Left renal cortex interstitium (tissue), 4 donors: ENCODE measurements around the gene FAM161B. TPM values are rescaled to one million over a fixed set of nuclear protein-coding genes. Genes with fewer than 3 reads are reported as not detected.
"Not testable (repeated sequence)": the region's sequence is repeated elsewhere in the genome, so short reads cannot be mapped to it uniquely, and the experiment has no call there.

Experiments
- DNase-seq, 4 donors: peaks; one replicate each; pipeline ENCODE4 v3.0.0-alpha.2; 2013; ENCODE audit warnings: low read depth in 4 of 4, low spot score in 2 of 4, missing footprints in 1 of 4
- polyA plus RNA-seq, 4 donors: library from polyadenylated mRNA; unstranded; fragments of 120-200 nt; gene quantifications; one replicate each; pipeline ENCODE4 v1.2.1, GENCODE V29; 2013; ENCODE audit not compliant: insufficient read length in 4 of 4

The FAM161B gene
- polyA plus RNA-seq, 4 donors = 12.1 to 16.2 (median 14.3) TPM

DNA sequence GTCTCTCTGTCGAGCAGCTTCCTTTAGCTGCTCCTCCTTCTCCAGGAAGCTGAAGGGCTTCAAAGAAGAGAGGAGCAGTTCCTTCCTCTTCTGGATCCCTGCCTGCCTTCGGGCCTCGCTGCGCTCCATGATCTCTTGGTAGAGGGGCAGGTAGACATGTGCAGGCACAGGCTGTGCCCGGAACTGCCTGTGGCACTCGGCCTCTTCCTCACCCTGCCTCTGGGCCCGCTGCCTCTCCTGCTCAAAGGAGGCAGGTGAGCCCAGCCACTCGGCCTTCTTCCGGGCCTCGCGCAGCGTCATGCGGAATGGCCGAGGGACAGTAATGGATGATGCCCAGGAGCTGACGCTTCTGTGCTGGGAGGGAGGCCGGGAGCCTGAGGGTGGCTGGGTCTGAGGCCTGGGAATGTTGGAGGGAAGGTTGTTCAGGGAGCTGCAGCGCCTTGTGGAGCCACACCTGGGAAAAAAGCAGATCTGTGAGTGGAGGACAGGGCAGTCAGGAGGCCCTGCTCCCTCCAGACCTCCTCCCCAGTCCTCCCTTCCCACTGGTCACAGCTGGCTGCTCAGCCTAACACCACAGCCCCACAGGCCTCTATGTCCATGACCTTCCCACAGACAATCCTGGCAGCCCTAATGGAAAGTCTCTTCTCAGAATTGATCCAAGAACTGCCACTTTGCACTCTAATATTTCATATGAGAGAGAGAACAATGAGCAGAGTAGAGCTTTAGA lies 5.3 kb downstream of the FAM161B start:
- no peak for DNase-seq

DNA sequence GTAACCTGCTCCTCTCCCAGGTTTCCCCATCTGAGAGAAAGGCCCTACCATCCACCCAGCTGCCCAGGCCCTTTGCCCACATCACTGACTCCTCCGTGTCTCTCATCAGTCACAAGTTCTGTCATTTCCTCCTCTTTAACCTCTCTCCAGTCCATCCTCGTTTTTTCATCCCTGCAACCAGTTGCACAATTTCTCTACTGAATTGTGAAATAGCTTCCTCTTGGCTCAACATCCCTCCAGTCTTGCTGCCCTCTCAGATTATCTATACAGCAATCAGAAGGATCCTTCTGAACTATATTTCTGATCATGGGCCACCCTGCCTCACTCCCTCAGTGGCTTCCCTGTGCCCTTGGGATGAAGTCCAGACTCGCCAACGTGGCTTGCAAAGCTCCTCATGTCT lies 6.8 kb downstream of the FAM161B start:
- no peak for DNase-seq

DNA sequence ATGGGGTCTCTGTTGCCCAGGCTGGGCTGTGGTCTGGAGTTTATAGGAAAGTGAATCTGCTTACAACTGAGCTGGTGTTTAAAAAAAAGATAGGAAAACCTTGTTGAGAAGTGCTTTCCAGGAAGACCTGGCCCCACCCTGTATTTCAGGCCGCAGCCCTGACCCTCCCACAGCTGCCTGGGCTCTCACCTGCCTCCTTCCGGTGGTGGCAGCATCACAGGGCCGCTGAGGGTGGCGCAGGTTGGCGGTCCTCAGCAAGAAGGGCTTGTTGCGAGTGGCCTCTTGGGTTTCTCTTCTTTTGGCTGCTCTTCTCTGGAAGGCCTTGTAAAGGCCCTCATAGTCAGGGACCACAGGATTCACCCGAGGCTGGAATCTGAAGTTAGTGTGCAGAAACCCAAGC lies 7.7 kb downstream of the FAM161B start:
- no peak for DNase-seq

DNA sequence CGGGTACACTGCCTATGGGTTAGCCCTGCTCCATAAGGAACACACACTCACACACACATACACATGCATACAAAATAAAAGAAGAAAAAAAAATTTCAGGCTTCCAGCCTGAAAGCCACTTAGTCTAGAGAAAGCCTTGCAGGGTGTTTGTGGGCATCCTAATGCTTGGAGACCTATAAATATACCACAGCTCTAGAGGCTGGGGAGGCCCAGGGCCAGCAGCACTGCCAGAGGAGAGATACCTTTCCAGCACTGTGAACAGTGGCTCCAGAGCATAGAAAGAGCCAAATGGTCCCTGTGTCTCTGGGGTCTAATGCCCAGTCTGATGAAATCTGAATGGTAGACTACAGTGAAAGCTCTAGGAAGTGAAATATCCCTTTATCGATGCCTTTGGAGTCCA lies 12.9 kb downstream of the FAM161B start:
- no peak for DNase-seq

DNA sequence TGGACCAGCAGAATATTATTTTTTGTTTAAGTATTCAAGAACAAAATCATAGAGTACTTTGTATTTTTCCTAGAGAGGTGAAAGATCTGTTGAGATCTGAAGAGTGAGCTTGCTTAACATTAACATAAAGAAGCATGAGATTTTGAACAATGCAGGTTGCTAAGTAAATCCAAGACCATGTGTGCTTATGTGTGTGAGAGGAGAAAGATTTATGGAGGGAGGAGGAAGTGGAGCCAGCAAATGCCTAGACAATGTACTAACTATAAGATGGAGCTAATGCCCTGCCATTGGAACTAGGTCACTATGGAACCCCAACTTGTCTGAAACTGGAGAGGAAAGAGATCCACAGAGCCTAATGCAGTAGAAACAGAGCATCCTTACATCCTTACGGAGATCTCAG lies 13.3 kb downstream of the FAM161B start:
- DNase-seq = no peak

DNA sequence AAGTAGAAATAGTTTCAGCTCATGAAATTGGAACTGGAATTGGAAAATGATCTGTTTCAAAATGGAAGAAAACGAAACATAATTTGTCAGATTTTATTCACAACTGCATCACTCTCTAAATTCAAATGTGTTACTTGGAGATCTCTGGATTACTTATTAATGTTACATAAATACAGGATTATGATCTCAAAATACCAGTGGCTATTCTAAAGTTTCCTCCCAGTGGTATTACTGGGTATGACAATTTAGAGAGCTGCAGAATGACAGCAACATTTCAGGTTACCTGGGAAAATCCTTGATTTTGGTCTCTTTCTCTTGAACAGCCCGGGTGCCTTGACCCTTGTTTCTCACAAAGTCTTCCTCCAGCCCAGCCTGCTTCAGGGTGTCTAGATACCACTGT lies 14.2 kb downstream of the FAM161B start:
- DNase-seq = no peak

DNA sequence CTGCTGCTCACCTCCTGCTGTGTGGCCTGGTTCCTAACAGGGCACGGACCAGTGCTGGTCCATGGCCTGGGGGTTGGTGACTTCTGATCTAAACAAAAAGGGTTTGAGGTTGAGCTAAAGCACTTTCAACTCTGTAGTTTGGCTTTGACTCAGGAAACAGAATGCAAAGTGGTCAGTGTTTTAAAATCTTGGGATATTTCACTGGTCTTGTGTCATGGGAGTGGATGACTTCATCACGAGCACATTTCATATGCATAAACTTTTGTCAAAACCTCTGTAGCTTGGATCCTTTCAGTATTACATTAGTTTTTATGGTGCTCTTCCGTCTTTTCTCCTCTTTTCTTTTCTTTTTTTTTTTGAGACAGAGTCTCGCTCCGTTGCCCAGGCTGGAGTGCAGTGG lies 25.6 kb downstream of the FAM161B start:
- no peak for DNase-seq

DNA sequence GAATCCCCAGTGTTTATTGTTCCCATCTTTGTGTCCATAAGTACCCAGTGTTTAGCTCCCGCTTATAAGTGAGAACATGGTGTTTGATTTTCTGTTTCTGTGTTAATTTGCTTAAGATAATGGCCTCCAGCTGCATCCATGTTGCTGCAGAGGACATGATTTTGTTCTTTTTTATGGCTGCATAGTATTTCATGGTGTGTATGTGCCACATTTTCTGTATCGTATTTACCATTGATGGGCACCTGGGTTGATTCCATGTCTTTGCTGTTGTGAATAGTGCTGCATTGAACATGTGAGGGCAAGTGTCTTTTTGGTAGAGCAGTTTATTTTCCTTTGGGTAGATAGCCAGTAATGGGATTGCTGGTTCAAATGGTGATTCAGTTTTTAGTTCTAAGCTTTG lies 30.4 kb downstream of the FAM161B start:
- DNase-seq = not testable (repeated sequence)

DNA sequence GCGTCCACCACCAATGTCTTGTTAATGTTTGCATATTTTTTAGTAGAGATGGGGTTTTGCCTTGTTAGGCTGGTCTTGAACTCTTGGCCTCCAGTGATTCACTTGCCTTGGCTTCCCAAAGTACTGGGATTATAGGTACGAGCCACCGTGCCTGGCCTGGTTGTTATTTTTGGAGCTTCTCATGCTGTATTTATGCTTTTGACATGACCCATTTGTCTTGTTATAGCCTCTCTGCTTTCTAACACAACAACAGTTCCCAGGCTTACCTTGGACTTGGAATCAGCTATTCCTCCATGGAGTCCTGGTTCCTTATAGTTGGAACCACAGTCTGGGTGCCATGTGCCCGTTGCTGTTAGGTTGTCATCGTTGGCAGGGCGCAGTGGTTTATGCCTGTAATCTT lies 33.6 kb downstream of the FAM161B start:
- DNase-seq = no peak

DNA sequence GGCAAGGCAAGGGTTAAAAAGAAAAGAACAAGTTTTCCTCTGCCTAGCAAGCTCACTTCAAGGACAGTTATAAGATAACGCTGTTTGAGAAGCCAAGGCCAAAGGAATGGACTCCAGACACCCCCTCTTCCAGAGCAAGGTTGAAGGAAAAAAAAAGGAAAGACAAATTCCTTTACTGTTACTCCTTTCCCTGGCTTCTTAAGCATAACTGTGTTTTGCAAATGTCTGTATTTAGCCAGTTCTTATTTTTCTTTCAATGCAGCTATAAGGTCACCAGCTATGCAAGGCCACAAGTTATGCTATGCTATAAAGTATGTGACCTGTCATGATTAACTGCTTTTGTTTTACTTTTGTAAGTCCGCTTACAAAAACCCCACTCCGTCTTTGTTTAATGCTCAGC lies 36.6 kb downstream of the FAM161B start:
- DNase-seq = no peak

DNA sequence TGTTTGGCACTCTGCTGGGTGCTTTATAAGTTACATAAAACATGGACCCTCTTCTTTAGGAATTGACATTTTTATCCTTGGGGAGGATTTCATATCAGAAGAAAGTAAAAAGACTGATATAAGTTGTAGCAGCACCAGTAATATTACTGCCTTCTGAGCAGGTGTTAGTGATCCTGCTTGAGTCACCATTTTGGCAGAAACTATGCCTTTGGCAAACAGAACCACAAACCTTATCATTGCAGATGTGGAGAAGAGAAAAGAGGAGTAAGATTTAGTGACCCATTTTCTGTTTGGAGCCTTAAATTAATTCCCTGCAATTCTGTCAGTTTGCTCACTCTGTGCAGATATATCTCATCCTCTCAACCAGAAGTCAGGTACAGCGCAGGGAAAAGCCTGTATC lies 40.2 kb downstream of the FAM161B start:
- no peak for DNase-seq

DNA sequence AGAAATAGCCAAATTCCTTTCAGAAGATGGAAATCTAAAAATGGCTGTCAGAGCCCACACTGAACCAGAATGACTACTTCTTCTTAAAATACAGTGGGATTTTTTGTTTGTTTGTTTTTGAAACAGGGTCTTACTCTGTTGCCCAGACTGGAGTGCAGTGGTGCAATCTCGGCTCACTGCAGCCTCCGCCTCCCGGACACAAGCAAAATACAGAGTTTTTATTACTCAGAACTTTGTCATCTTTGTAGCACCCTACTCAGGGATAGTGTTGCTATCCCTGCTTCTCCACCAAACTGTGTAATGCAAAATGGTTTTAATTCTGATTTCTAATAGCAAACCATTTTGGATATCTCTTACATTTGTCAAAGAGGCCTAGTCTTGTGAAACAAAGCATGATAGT lies 46.9 kb downstream of the FAM161B start:
- DNase-seq = no peak

DNA sequence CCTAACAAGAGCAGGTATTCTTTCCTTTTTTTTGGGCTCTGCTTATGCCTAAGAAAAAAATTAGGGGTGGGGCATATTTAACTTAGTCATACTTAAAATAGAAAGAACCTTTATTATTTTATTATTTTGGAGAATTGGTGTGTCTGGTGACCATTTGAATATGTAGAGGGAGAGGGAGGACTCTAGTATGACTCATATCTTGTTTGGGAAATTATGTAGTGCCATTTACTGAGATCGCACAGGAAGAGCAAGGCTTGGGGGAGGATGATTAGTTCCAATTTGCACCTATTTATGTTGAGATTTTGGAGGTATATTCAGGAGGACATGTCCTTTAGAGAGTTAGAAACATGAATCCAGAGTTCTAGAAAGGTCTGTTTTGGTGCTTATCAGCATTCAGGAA lies 53.4 kb downstream of the FAM161B start:
- no peak for DNase-seq

DNA sequence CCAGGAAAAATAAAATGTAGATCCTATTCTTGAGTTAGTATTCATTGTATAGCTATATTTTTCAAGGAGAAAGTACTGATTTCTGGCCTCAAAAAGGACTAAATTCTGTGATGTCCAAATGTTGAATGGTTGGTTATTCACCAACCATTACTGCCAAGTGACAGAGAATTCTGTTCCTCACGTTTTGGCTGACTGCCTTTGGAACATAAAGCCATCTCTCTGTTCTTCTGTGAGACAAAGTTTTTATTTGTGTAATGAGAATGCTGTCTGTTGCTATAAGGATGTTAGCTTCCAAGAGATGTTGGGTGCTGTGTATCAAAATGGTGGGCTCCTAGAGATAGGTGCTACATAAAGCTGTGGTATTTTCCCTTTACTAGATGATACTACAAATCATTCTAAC lies 54.0 kb downstream of the FAM161B start:
- no peak for DNase-seq

DNA sequence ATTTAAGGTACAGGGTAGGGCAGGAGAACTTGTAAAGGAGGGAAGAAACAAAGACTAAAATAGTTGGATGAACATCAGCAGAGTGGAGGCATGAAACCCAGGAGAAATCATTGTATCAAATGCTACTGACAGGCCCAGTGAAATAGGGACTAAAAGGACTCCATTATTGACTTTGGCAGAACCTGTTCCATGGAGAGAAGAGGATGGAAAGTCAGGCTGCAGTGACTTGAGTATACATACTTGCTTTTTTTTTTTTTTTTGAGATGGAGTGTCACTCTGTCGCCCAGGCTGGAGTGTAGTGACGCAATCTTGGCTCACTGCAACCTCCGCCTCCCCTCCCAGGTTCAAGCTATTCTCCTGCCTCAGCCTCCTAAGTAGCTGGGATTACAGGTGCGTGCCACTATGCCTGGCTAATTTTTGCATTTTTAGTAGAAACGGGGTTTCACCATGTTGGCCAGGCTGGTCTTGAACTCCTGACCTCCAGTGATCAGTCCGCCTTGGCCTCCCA lies 55.7 kb downstream of the FAM161B start:
- not testable (repeated sequence) for DNase-seq

DNA sequence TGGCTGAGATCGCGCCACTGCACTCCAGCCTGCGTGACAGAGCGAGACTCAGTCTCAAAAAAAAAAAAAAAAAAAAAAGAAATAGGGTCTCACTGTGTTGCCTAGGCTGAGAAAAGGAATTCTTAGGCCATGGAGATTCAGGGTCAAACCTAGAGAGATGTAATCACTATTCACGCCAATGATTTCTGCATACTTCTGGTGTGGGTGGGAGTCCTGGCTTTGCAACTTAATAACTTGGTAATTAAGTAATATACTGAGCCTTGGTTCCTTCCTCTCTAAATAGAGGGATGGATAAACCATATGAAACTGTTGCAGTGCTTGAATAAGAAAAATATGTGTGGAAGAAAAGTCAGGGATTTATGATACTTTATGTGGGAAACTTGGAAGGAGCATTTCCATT lies 60.5 kb downstream of the FAM161B start:
- DNase-seq = no peak

DNA sequence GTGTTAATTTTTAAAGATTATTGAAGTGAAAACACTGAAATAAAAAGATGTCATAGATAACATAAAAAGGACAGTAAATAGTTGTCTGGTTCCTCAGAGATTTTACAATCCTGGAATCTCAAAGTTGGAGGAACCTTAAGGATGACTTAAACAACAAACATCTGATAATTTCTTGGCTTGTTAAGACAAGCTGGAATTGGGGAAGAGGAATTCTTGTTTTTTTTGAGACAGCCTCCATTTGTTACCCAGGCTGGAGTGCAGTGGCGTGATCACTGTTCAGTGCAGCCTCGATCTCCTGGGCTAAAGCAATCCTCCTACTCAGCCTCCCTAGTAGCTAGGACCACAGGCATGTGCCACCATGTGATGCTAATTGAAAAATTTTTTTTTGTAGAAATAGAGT lies 60.9 kb downstream of the FAM161B start:
- DNase-seq = no peak

DNA sequence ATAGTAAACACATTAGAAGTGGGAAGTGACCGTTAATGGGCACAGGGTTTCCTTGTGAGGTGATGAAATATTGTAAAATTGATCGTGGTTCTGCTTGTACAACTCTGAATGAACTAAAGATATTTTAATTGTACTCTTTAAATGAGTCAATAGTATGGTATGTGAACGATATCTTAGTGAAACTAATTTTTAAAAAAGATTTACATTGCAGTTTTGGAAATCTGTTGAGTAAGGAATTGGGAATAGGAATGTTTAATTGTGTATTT lies 61.5 kb downstream of the FAM161B start:
- no peak for DNase-seq

DNA sequence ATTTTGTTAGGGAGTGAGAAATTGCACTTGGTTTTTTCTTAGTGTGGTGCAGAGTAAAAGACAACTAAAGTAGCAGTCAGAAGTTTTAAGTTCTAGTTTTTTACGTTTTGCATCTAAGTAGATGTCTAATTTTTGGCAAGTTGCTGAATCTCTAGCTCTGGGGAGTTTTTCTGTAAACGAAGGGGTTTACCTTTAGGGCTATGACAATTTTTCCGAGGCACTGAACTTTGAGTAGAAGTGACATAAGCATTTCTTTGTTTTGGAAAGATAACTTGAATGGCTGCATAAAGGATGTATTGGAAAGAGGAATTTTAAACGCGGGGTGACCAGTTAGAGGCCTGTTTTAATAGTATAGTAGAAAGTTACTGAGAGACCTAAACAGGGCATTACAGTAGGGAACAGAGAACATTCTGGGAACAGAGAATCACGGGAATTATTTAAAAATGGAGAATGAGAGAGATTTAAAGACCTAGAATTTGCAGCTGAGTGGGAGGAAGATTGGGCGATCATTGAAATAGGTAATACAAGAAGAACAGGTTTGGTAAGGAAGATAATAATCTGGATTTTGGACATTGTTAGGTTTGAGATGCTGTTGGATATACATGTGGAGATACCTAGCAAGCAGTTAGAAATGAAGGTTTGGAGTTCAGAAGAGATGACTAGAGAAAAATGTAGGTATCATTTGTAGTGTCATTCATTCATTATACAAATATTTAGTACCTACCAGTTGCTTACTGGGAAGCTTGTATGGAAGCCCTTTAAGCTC lies 62.0 kb downstream of the FAM161B start:
- no peak for DNase-seq

DNA sequence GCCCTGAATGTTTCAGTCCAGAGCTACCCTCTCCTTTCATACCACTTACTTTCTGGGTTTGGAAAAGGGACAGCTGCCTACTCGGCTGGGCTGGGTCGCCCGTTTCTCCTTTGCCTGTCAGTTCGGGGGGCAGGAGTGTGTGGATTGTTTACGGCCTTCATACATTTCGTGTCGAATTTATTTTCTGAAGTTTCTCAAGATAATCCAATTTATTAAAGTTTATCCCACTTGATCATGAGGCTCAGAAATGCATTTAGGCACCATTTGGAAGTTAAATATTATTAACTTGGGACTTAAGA lies 62.6 kb downstream of the FAM161B start:
- peak in 2 of 4 donors; percentile 8 to 37 for DNase-seq

DNA sequence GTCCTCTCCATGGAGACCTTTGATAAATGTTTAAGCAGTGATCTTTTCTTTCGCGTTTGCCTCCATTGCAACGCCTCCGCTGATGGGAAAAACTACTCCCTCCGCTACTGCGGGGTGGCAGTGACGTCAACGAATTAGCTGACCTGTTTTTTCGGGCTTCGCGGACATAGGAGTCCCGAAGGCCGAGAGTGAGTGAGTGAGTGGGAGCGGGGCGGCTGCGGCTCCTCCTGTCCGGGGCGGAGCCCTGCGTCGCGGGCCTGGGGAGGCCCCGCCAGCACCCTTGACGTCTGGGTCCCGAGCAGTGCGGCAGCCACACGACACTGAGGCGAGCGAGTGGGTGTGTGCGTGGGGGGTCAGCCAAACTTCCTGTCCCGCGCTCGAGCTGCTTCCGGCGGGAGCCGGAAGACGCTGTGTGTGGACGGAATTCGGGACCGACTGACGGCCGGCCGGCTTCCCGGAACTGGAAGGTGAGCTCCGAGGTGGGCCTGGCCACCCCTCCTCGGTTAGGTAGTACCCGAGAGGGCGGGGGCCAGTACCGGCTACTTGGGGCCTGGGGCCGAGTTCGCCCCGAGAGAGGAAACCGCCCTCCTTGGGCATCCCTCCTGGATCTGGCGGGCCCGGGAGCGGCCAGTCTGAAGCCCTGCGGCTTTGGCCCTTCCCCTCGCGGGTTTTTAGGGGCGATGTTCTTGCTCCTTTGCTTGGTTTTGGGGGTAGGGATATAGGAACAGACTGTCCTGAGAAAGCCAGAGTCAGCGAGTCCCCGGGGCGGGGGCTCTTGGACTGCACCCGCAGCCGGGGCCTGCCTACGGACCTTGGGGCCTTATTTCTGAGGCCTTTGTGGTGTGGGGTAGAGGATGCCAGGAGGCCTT lies 63.2 kb downstream of the FAM161B start, which contains the start of gene ZNF410:
ZNF410 (plus strand) TSS at position 411 of the 869 bp plus-strand sequence. CDS start 5,317 bp downstream, outside the sequence.
- DNase-seq = peak; percentile 86 to 91 (median 88)
